AG04449 (cell line): ENCODE data around the gene LMNTD1.

Experiments
- CTCF ChIA-PET: fragments of 350-600 bp; formaldehyde crosslinking; extraction: SDS; loops from one replicate; lab custom pipeline; 2021; ENCODE audit warnings: antibody characterized with exemption; lab: Yijun Ruan, JAX
- POLR2A ChIA-PET: fragments of 400-600, 350-600 bp; formaldehyde crosslinking; extraction: SDS; loops from one replicate; lab custom pipeline; 2020; ENCODE audit warnings: antibody characterized with exemption, inconsistent platforms; lab: Yijun Ruan, JAX
- DNase-seq: peaks from one replicate; pipeline ENCODE4 v3.0.0-alpha.2; 2010; ENCODE audit warnings: low read depth, low spot score
- H3K4me3 ChIP-seq: 2 replicates; pipeline ENCODE4 v1.5.1; 2011; ENCODE audit warnings: low read depth, mild to moderate bottlenecking, control low read depth, low read length
- TF ChIP-seq, protein P1 (sequence below): IDR thresholded peaks from one replicate; pipeline ENCODE4 v1.5.1; 2011; ENCODE audit warnings: mild to moderate bottlenecking, moderate library complexity, low read length, control low read depth, inconsistent platforms; ENCODE audit not compliant: insufficient read depth; ENCODE audit errors: missing control alignments

LMNTD1 gene

DNA sequence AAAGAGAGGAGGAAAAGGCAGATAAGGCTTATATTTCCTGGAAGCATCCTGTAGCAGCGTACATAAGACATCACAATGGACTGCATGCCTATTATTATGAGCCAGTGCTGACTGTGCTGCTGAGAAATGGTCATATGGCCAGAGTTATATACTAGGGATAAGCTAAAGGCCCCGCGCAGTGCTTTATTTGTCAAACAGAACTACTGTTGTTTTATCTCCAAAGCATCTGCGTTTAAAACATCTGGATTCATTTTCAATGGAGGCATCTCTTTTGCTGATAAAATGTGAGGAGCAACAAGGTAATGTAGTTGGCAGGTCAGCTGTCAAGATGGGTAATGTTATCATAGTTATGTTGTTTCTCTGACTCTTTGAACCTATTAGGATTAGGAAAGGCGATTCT lies 28.0 kb upstream of the LMNTD1 start:
- no peak overlapping the region for H3K4me3 ChIP-seq
- TF ChIP-seq, protein P1, sequence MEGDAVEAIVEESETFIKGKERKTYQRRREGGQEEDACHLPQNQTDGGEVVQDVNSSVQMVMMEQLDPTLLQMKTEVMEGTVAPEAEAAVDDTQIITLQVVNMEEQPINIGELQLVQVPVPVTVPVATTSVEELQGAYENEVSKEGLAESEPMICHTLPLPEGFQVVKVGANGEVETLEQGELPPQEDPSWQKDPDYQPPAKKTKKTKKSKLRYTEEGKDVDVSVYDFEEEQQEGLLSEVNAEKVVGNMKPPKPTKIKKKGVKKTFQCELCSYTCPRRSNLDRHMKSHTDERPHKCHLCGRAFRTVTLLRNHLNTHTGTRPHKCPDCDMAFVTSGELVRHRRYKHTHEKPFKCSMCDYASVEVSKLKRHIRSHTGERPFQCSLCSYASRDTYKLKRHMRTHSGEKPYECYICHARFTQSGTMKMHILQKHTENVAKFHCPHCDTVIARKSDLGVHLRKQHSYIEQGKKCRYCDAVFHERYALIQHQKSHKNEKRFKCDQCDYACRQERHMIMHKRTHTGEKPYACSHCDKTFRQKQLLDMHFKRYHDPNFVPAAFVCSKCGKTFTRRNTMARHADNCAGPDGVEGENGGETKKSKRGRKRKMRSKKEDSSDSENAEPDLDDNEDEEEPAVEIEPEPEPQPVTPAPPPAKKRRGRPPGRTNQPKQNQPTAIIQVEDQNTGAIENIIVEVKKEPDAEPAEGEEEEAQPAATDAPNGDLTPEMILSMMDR = no peak
- DNase-seq = no peak
- ChIA-PET POLR2A (interaction anchor here (0.6 kb wide), 1 partner anchor 138 kb away, joined by 3 read pairs; no protein-coding TSS in a partner anchor), CTCF (no interaction called here)

DNA sequence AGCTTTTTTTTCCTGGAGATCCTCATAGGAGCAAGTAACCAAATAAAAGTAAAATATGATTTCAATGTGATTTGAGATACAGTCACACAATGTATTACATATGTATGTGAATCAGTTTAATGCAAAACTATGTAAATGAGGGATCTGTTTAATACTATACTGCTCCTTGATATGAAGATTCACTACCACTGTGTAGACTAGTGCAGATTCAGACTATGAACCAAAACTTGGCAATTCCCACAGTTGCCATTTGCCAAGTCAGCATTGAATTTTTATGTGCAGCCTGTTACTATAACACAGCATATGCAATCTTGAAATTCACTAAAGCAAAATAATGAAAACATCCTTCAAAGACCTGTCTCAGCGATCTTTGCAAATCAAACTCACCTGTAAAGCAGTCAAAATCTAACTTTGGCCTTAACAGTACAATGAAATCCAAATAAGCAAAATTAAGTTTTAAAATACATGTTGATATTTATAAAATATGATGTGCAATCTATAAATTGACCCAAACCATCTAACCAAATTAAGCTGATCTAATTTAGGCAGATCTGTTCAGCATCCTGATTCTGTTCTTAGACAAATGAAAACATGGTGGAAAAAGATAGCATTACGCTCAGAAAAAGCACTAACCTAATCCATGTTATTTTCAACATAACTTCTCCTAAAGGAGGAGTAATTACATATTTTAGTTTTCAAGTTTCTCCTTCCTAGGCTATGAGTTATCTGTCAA lies 25.5 kb upstream of the LMNTD1 start:
- no peak for DNase-seq
- no peak overlapping the region for H3K4me3 ChIP-seq
- TF ChIP-seq, protein P1 = no peak
- ChIA-PET CTCF (no interaction called here), POLR2A (no interaction called here)

DNA sequence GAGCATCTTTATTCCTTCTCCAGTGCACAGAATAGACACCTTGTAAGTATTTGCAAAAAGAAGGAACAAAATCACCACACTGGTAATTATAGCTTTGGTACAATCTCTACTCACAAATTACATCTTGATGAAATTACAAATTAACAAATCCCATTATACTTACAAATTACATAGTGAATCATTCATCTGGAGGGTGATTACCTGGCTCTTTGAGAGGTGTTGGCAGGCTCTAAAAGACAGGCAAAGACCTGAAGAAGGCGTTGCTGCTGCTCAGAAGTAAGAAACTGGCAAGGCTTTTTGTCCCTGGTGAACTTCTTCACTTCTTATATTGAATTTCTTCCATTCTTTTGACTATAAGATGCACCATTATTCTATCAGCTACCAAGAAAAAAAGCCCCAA lies 21.7 kb upstream of the LMNTD1 start:
- CTCF ChIA-PET = no interaction called here
- POLR2A ChIA-PET = no interaction called here

DNA sequence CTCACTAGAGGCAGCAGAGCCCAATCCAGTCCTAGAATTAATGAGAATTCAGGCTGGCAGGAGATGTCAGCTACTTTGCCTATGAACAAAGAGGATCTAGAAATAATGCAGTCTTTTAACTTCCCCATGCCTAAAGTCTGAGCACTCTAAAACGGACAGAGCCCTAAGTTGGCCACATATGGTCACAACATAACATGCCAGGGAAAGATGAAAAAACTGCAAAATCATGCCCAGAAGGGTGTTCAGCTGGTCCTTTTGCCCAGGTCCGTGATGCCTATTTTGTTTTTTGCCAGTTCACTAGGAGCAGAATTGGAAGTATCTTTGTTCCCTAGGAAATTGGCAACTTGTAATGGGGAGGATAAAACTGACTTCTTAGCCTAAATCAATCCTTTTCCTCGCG lies 20.3 kb upstream of the LMNTD1 start:
- POLR2A ChIA-PET = interaction anchor here (0.6 kb wide), 1 partner anchor 159 kb away, joined by 3 read pairs; no protein-coding TSS in a partner anchor
- DNase-seq = no peak
- TF ChIP-seq, protein P1 = no peak
- H3K4me3 ChIP-seq = no peak overlapping the region
- CTCF ChIA-PET = interaction anchor here (1.0 kb wide), 1 partner anchor 16 kb away, joined by 4 read pairs; no protein-coding TSS in a partner anchor

More for the DNA sequence above, 21.7 kb upstream of the LMNTD1 start:
- no peak for DNase-seq
- TF ChIP-seq, protein P1 = no peak
- H3K4me3 ChIP-seq = no peak overlapping the region

DNA sequence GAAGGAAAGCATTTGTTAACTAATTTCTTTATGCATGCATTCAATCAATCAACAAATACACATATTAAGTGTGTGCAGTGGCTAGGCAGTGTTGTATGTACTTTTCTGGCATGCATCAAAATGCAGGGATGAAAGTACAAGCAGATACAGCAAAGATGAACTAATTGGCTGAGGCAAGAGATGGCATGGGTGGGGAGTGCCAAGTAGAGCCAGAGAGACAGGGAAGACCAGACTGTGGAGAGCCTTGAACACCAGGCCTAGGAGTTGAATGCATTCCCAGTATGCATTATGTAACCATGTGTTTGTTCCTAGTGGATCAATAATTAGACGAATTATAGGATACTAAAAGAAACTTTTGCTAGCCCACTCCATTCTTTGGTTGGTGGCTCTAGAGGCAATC lies 17.3 kb upstream of the LMNTD1 start:
- H3K4me3 ChIP-seq = no peak overlapping the region
- CTCF ChIA-PET = no interaction called here
- no peak for DNase-seq
- TF ChIP-seq, protein P1 = no peak
- POLR2A ChIA-PET = no interaction called here

DNA sequence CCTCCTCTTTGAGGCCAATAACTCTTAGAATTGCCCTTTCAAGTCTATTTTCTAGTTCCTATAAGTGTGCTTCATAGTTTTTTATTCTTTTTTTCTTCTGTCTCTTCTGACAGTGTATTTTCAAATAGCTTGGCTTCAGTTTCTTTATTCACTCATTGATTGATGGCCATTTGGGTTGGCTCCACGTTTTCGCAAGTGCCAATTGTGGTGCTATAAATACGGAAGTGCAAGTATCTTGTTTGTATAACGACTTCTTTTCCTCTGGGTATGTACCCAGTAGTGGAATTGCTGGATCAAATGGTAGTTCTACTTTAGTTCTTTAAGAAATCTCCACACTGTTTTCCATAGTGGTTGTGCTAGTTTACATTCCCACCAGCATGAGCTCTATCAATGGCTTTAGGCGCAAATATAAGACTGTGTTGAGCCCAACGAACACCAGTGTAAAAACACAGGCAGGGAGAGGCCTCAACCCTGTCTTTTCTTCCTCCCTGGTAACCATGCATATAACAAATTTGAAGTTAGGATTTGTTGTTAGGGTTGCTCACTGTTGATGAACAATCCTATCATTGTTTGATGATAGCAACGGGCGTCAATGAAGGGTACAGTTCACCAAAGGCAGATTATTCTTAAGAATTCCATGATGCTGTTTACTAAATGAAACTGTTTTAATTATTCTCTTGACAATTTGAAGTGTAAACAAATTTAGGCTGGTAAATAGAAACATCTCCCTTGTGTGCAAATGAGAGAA lies 13.3 kb upstream of the LMNTD1 start:
- ChIA-PET POLR2A (no interaction called here), CTCF (interaction anchor here (1.2 kb wide), 1 partner anchor 130 kb away, joined by 4 read pairs; no protein-coding TSS in a partner anchor)
- DNase-seq = no peak
- H3K4me3 ChIP-seq = no peak overlapping the region
- TF ChIP-seq, protein P1 = no peak
